GM19043 (cell line): ENCODE measurements around the gene SLC1A3.
"Not testable (repeated sequence)": the region's sequence is repeated elsewhere in the genome, so short reads cannot be mapped to it uniquely, and the experiment has no call there.

Source experiments
- ATAC-seq: cut with Tn5 transposase; IDR thresholded peaks from one replicate; pipeline ENCODE4 v1.9.1; 2021; ENCODE audit warnings: low read depth; ENCODE audit not compliant: unreplicated experiment

The SLC1A3 gene

DNA sequence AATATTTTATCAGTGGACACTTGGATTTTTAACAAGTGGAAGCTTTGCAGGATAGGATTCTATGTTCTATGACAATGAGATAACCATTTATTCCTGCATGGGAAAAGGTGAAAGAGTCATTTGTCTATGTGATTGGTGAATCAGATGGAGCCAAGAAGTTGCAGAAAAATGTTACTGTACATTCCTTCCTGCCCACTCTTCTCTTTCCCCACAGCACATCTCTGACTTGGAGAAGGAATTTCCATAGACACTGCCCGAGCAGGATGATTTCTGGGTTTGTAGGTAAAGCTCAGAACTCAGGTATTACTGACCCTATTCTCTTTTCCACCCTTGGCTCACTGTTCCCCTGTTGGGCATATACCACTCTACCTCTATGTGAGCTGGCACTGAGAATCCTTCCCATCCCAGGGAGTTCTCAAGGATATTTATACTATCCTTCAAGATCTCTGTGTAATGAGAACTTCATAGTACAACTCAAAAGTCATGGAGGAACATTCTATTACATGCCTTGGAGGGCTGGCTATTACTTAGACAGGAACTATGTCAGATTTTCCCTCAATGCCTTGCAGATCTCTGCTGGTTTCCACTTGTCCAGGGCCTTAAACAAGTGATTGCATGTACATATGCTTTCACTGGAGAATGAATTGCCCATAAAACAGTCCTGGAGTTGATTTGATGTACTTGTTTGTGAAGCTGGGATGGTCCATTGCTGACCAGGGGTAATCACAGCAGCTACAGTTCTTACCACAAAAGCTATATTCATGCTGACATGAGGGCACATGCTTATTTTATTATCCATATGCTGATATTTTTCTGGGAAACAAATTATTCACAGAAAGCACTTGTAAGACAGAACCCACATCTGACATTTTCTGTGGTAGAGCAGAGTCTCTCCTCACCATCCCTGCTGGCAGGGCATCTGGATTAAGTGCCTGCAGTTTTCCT lies 24.1 kb downstream of the SLC1A3 start:
- ATAC-seq, result no peak

DNA sequence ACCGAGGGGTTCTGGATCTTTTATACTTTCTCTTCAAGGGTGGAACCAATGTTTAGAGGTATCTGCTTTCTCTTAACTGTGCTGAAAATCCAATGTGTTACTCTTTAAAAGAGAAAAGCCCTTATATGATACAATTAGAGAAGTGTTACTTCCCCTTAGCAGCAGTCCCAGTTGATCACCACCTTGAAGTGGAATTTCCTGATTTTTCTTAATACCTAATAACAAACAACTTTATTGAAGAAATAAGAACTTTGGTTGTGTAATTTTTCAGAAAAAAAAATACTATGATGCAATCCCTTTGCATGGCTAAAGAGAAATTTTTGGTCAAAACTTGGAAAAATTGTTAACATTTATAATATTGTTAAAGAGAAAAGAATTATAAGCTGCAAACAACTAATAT lies 24.7 kb downstream of the SLC1A3 start:
- no peak for ATAC-seq

DNA sequence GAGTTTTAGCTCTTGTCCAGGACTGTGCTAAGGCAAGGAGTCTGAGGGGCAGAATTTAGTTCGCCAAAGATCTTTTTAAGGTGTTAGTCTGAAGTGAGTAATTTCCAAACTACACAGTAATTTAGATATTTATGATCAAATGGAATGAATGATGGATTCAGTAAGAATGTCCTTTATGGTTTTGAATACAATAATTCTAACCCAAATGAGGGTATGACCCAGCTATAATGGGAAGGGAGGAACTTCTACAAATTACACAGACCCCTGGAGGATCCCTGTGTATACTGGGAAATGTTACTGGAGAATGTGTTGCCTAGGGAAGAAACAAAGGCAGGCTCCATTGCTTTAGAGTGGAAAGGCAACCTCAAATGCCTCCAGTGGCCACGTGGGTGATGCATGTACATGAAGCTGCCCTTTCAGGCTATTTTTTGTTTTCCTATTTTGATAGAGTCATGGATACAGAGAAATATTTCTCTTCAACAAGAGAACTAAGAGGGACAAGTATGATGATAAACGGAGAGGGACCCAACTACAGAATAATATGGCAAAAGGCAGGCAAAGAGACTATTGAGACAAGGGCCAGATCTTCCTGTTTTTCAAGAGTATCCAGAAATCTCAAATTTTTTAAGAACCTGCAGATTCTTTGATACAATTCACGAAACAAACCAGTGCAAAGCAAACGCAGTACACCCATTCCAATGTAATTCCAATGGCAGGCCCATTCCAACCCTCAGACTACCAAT lies 25.4 kb downstream of the SLC1A3 start:
- no peak for ATAC-seq

DNA sequence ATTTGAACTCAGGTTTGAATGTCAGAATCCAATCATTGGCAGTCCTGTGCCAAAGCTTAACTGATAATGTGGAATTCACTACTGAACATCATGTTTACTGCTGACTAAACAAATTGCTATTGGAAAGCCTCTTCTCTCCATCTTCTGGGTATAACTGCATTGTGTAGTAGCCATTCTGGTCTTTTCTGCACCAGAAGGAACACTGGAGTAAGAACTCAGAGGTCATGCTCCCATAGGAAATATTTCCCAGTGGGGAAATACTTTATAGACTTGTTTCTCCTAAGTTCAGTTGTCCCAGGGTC lies 25.9 kb downstream of the SLC1A3 start:
- no peak for ATAC-seq

DNA sequence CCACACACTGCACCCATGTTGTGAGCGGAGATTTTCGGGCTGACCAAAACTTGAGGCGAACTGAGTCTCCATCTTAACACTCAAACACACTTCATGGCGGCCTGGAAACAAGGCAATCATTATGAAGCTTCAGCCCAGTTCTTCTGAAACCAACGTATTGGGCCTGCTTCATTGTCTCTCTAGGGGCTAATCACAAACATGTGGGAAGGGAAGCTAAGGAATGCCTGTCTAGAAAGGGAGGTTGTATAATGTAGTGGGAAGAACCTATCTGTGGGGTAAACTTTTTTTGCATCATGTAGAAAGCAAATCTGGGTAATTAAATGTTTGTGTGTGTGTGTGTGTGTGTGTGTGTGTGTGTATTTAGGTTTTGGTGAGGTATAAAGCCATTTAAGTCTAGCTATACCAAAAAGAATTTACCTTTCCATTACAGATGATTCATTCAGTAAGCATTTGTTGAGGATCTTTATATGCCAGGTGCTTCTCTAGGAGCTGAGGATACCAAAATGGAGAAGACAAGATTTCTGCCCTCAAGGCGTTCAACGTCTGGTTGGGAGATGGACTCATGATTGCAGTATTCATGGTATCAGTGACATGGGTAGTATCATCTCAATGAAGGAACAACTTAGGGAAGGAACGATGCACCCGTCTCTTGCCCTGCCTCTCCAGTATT lies 29.4 kb downstream of the SLC1A3 start:
- ATAC-seq, result no peak

DNA sequence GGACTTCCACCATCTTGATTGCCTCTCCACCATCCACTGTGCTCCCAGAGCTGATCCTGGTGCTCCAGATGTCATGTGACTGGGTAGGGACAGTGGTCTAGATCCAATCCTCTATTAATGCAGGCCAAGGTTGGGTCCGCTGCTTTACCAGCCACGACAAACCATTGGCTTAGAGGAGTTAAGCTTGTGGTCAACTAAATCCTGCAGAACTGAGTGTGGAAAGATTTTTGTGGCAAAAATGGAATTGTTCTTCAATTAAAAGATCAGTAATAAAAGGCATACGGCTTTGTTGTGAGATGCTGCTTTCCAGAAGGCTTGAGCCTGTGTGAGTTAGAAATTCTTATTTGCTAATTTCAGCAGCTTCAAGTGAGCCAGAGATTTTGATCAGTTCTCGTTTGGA lies 30.7 kb downstream of the SLC1A3 start:
- no peak for ATAC-seq

DNA sequence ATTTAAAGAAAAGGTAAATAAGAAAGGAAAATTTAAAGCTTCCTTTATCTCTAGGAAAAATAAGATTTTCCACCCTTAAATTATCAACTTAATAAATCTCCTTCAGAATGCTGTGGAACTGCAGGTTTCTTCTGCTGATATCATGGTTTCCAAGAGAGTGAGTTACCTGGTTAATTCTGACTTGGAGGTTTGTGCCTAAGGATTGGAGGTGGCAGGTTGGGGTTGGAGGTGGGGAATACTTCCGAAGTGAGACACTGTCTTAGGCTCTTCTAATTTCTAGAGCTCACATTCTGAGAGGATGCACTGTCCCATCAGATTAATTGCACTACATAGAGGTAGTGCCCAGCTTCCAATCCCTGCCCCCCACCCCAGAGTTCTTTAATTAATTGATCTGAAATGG lies 31.1 kb downstream of the SLC1A3 start:
- ATAC-seq, result no peak

DNA sequence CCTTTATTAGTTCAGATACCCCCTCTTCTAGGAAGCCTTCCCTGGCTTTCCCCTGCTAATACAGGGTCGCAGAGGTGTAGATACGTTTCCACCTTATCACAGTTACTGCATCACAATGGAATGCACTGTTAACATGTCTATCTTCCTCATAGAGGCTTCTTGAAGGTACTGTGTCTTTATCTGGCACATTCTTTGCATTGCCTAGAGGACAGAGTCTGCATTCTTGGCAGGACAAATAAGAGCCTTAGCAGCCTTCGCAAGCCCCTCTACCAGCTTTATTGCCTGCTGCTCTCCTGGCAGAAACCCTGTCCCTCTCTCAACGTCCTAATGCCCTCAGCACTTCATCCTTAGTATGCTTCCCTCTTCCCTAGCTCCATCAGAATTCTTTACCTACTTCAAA lies 31.6 kb downstream of the SLC1A3 start:
- no peak for ATAC-seq

DNA sequence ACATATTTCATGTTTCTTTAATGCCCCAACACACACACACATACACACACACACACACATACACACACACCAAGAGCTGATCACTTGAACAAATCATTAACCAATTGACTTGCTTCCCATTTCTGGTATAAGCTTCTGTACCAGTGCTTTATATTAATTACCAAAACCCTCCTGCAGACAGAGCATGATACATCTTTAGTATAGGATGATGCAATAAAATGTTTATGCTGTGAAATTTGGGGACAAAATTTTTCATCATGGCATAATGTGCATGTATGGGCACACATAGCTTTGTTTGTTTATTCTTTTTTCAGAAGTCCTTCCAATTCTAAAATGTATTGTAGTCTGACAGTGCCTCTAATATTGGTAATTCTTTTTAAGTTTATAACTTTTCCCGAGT lies 34.5 kb downstream of the SLC1A3 start:
- no peak for ATAC-seq

DNA sequence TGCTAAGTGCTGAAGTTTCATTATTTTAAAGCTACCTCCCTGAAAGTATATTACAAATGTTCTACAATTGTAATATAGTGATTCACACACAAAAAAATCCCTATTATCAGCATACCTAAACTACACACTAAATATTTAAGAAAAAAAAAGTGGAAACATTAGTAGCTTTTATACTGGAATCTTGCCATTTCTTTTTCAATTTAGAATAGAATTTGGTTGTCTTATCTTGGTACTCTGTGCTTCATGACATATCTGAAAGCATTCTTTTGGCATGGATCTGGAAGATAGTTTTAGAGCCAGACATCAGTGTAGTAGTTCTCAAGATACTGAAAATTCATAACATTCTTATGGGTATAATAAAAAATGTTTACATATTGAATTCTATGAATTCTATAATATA lies 35.0 kb downstream of the SLC1A3 start:
- no peak for ATAC-seq

DNA sequence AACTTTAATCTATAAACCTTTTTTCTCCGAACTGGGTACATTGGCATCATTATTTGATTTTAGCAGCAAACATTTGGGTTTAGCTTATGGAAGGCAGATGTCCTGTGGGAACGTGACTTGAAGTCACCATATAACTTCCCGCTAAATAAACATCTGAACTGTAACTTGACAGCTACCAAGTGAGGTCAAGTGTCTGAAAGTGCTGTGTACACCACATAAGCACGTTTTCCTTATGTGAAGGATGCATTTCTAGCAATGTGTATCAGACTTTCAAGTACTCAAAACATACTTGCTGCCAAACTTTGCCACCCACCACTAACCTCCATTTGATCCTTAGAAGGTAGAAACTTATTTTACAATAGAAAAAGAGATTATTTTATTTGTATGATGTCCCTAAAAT lies 35.7 kb downstream of the SLC1A3 start:
- ATAC-seq, result no peak

DNA sequence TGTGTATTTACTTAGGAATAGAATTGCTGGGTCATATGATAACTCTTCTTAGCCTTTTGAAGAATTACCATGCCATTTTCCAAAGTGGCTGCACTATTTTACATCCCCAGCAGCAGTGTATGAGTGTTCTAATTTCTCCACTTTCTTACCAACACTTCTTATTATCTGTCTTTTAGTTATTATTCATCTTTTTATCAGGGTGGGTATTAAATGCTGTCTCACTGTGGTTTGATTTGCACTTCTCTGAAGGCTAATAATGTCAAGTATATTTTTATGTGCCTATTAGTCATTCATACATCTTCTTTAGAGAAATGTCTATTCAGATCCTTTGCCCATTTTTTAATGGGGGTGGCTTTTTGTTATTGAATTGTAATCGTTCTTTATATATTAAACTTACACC lies 36.8 kb downstream of the SLC1A3 start:
- no peak for ATAC-seq

DNA sequence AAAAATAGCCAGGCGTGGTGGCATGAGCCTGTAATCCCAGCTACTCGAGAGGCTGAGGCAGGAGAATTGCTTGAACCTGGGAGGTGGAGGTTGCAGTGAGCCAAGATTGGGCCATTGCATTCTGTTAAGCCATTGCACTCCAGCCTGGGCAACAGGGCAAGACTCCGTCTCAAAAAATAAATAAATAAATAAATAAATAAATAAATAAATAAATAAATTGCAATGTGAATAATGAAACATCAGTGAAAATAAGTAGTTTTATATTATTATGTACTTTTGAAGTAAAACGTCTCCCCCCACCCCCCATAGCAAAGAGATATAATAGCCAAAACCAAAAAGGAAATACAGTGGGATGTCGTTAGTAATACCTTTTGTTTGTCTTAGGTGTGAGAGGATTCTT lies 37.4 kb downstream of the SLC1A3 start:
- ATAC-seq, result not testable (repeated sequence)

DNA sequence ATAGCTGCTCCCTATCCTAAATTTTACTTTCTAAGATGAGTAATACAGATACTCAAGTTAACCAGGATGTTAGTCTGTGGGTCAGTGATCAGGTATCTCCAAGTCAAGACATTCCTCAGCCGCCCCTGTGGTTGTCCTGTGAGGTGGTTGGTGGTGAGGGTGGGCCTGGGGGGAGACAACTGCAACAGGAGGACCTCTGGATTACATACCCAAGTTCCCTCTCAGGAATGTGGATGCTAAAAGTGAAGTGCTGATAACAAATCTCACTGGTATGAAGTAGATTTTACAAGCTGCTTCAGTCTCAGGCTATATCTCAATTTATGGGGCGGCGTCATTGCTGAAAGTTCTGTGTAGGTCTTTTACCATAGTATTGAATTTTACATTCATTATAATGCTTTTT lies 38.3 kb downstream of the SLC1A3 start:
- no peak for ATAC-seq

DNA sequence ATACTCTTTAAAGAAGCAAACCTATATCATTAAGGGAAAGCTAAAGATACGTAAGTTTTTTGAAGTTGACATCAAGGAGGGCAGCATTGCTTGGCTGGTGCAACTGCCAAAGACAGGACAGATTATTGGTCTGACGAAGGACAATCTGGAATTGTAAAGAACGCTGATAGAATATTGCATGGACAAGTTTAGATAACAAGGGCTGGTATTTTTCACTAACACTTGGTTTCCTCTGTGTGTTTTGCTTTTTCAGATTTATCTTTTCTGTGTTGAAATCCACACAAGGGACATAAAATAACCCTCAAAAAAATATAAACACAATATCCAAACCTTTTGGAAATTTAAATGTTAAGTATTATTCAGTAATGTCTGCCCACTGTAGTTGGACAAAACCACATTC lies 39.7 kb downstream of the SLC1A3 start:
- no peak for ATAC-seq

DNA sequence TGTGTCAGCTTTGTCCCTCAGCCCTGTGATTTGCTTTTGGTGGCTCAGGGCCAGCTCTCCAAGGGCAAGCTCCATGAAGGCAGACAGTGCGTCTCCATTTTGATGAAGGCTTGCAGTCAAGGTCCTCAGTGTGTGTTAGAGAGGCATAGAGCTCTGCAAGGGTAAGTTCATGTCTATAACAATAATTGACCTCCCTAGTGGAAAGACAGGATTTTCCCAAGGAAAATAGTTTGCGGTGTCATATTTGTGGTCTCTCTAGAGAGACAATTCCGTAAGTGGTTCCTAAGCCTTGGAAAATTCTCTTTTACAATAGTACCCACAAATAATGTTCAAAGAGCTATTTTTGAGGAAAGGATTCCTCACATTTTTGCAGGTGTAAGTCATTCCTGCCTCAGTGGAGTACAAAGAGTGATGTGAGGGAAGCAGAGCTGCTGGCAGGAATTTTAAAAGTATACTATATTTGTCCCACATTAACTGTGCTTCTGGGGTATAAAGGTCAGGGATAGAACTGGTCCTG lies 40.2 kb downstream of the SLC1A3 start:
- ATAC-seq, result no peak

DNA sequence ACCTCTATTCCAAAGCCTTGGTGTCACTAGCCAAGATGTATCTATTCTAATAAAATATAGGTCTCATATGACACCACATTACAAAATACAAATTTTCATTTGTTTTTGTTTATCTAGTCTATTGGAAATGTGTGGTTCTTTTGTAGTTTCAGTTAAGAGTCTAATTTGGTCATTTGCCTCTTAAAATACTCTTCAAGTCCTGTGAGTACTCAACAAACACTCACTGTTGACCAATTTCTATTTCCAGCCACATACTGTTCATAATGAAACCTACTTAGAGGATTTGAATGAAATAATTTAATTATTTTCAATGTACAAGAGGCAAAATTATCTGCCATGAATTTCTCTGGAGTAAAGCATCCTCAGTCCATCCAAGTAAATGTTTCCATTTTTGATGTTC lies 40.6 kb downstream of the SLC1A3 start:
- ATAC-seq, result no peak

DNA sequence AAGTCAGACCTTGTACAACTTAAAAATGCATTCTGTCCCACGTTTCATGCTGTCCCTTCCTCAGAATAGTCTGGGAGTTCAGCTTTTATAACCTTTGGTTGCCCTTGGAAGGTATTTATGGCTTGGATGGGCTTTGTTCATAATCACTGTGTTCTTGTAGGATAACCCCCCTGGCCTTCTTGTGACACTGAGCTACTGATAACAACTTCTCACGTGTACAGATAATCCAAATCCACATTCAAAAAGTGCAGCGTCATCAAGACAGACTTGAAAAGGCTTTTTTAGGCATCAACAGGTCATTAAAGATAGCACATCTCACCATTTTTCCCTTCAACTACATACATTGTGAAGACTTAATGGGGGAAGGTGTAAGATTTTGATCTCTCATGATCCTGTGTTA lies 42.0 kb downstream of the SLC1A3 start:
- no peak for ATAC-seq

DNA sequence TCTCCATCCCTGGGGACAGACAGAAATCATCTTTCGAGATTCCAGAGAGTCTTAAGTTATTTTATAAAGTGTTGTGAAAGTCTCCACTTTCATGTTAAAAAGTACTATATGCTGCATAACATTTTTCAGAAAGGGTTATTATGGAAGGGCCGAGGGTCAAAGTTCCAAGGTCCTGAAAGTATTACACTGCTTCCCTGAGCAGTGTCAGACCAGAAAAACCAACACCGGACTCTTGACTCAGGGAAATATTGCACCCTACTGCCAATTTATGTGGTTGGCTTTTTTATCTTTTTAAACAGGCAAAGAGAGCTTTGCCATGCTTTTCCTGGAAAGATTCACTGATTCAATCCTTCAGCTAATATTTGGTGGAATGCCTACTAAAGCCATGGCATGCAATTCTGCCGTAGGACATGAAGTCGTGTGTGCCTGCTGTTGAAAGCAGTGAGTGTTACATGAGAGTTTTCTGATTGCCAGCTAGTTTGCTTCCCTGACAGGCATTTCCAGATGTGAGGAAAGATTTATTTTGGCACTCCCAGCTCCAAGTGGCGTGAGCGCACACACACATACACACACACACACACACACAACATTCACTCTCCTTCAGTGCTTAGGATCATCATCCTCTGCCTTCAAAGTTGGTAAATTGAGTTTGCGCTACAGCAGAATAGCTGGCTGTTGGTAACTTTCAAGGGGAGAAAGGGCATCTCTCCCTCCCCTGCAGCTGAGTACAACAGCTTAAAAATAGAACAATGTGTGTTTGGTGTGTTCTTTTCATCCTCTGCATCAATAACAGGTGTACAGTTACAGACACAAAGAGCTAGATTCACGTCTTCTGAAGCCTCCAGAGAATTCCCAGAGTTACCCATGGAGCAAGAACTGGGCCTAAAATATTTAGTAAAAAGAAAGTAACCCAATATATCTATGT lies 45.6 kb downstream of the SLC1A3 start:
- no peak for ATAC-seq

DNA sequence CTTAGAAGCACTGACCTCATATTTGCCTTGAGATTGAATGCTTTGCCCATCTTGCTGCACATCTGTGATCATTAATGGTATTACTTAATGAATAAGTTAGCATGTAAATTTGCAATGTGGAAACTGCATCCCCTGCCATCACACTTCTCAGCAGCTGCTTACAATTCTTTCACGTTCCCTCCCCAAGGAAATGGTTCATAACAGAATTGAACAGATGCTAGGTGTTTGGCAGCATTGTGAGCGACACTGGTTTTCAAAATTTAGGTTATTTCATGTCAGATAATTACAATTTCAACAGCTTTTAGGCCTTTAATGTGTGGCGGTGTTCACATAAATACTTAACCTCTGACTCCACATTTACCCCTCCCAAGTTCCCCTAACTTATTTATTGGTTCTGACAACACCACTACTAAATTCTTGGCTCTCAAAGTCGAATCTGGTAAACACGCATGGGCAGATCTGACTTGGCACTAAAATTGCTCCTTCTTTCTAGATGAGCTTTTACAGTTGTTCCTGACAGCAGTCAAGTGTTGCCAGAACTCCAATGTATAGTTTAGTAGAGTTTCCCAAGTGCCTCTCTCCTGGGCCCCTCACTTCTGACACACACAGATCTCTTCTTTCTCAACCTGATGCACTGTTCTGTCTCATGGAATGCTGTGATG lies 46.8 kb downstream of the SLC1A3 start:
- no peak for ATAC-seq
